ENCODE measurements around the gene KIF16B.

Gene KIF16B

GRCh38 chr20:16607364-16608276 lies 34.4 kb upstream of the KIF16B start:
- TF ChIP-seq REST (IDR thresholded peaks at IDR 0.05; ENCODE audit: insufficient read depth in 1 of 2, low read depth in 2 of 2, low read length in 2 of 2) (no peak), SIN3A (IDR thresholded peaks at IDR 0.05; ENCODE audit: borderline replicate concordance, insufficient read depth, low read length) (no peak), FOXP2 (optimal IDR thresholded peaks at IDR 0.05; ENCODE audit: borderline replicate concordance, extremely low read depth, extremely low read length, insufficient read depth) (no peak), POLR2AphosphoS5 (IDR thresholded peaks at IDR 0.05; ENCODE audit: low read depth, low read length) (no peak), TAF1 (IDR thresholded peaks at IDR 0.05; ENCODE audit: borderline replicate concordance, insufficient read depth, low read length) (no peak)

GRCh38 chr20:16606468-16607070 lies 33.3 kb upstream of the KIF16B start:
- TF ChIP-seq REST (IDR thresholded peaks at IDR 0.05; ENCODE audit: insufficient read depth in 1 of 2, low read depth in 2 of 2, low read length in 2 of 2): no peak

- TF ChIP-seq POLR2AphosphoS5 (IDR thresholded peaks at IDR 0.05; ENCODE audit: low read depth, low read length): no peak
- no peak for TF ChIP-seq FOXP2 (optimal IDR thresholded peaks at IDR 0.05; ENCODE audit: borderline replicate concordance, extremely low read depth, extremely low read length, insufficient read depth)
- no peak for TF ChIP-seq TAF1 (IDR thresholded peaks at IDR 0.05; ENCODE audit: borderline replicate concordance, insufficient read depth, low read length)
- no peak for TF ChIP-seq SIN3A (IDR thresholded peaks at IDR 0.05; ENCODE audit: borderline replicate concordance, insufficient read depth, low read length)
- TF ChIP-seq REST (IDR thresholded peaks at IDR 0.05; ENCODE audit: insufficient read depth in 1 of 2, low read depth in 2 of 2, low read length in 2 of 2): no peak
These were observed 27.8 kb upstream of the KIF16B start for GRCh38 chr20:16601047-16601446.

GRCh38 chr20:16599257-16599656 lies 26.0 kb upstream of the KIF16B start:
- no peak for TF ChIP-seq FOXP2 (optimal IDR thresholded peaks at IDR 0.05; ENCODE audit: borderline replicate concordance, extremely low read depth, extremely low read length, insufficient read depth)
- no peak for TF ChIP-seq POLR2AphosphoS5 (IDR thresholded peaks at IDR 0.05; ENCODE audit: low read depth, low read length)
- no peak for TF ChIP-seq REST (IDR thresholded peaks at IDR 0.05; ENCODE audit: insufficient read depth in 1 of 2, low read depth in 2 of 2, low read length in 2 of 2)
- no peak for TF ChIP-seq TAF1 (IDR thresholded peaks at IDR 0.05; ENCODE audit: borderline replicate concordance, insufficient read depth, low read length)
- no peak for TF ChIP-seq SIN3A (IDR thresholded peaks at IDR 0.05; ENCODE audit: borderline replicate concordance, insufficient read depth, low read length)
